HCT116 (cell line): Measurements from ENCODE around the gene HARBI1. TPM values are rescaled to one million over a fixed set of nuclear protein-coding genes. Genes with fewer than 3 reads are reported as not detected.

ENCODE experiments used
- ATAC-seq: fragments of 200-7000 bp; cut with Tn5 transposase; 2 replicates; pipeline ENCODE4 v1.9.1; 2020; ENCODE audit warnings: mild to moderate bottlenecking, moderate library complexity
- BruUV-seq: library from RNA; stranded (reverse); fragments of 400-500 nt; replicated peaks from 2 replicates; lab custom pipeline; 2021; lab: Mats Ljungman, UMichigan
- CTCF ChIA-PET: fragments of 300-600 bp; sonication (Branson Sonifier 250); formaldehyde crosslinking; loops from one replicate; lab custom pipeline; 2021; ENCODE audit warnings: antibody characterized with exemption; lab: Charles Lee
- POLR2A ChIA-PET: fragments of 300-600, 350-600 bp; sonication (Branson Sonifier 250); formaldehyde crosslinking; loops from one replicate; lab custom pipeline; 2021; ENCODE audit warnings: antibody characterized with exemption; lab: Charles Lee
- RAD21 ChIA-PET, 2 experiments: fragments of 300-600 bp; sonication (Branson Sonifier 250); formaldehyde crosslinking; loops; one replicate each; lab custom pipeline; 2023; ENCODE audit warnings: low total read pairs in 2 of 2; ENCODE audit not compliant: uncharacterized antibody in 2 of 2, unreplicated experiment in 2 of 2, low non-redundant PET in 1 of 2; lab: Charles Lee
- DNase-seq: peaks from one replicate; pipeline ENCODE4 v3.0.0-alpha.2; 2010; ENCODE audit warnings: low read depth, low spot score
- H2AFZ ChIP-seq: fragments of 200-600 bp; shearing (Covaris generic), sonication (generic); 2 replicates; pipeline ENCODE4 v1.6.1; 2017; ENCODE audit warnings: low read depth, mixed run types, mixed read lengths, antibody characterized with exemption, low read length; ENCODE audit not compliant: poor library complexity, severe bottlenecking
- H3K27ac ChIP-seq: 2 replicates; pipeline ENCODE4 v1.5.1; 2012; ENCODE audit warnings: low read depth, low read length
- H3K27me3 ChIP-seq: fragments of 200-600 bp; sonication (generic); 2 replicates; pipeline ENCODE4 v1.6.1; 2016; ENCODE audit warnings: mixed run types, low read length, mixed read lengths; ENCODE audit not compliant: insufficient read depth
- H3K36me3 ChIP-seq, 2 experiments: fragments of 200-500 bp in 1 of 2; fragments of 200-600 bp in 1 of 2; sonication (Bioruptor generic) in 1 of 2; sonication (generic) in 1 of 2; 2 replicates each; pipeline versions ENCODE4 v1.5.1 to v1.6.1; 2014 to 2016; ENCODE audit warnings: low read length in 2 of 2, inconsistent platforms in 1 of 2, mixed read lengths in 1 of 2, mixed run types in 1 of 2; ENCODE audit not compliant: insufficient read depth in 2 of 2, control insufficient read depth in 1 of 2
- H3K4me1 ChIP-seq, 2 experiments: fragments of 200-600 bp in 1 of 2; sonication (generic) in 1 of 2; 2 replicates each; pipeline versions ENCODE4 v1.5.1 to v1.6.1; 2012 to 2017; ENCODE audit warnings: low read length in 2 of 2, inconsistent platforms in 1 of 2, mild to moderate bottlenecking in 1 of 2, mixed read lengths in 1 of 2, mixed run types in 1 of 2, moderate library complexity in 1 of 2; ENCODE audit not compliant: insufficient read depth in 2 of 2, control insufficient read depth in 1 of 2
- H3K4me2 ChIP-seq: fragments of 200-600 bp; sonication (generic); 2 replicates; pipeline ENCODE4 v1.6.1; 2017; ENCODE audit warnings: mixed run types, low read length, mixed read lengths
- H3K4me3 ChIP-seq, 2 experiments: fragments of 200-600 bp in 1 of 2; sonication (generic) in 1 of 2; replicated peaks in 1 of 2; 2 replicates each; pipeline ENCODE4 v1.5.1; 2011 to 2016; ENCODE audit warnings: low read length in 2 of 2, control low read depth in 1 of 2, low read depth in 1 of 2, mild to moderate bottlenecking in 1 of 2, mixed read lengths in 1 of 2, mixed run types in 1 of 2
- H3K79me2 ChIP-seq: fragments of 200-600 bp; sonication (generic); 2 replicates; pipeline ENCODE4 v1.6.1; 2017; ENCODE audit warnings: mild to moderate bottlenecking, mixed run types, low read length, moderate library complexity, mixed read lengths; ENCODE audit not compliant: insufficient read depth
- H3K9ac ChIP-seq: fragments of 200-600 bp; sonication (generic); 2 replicates; pipeline ENCODE4 v1.6.1; 2016; ENCODE audit warnings: low read length, mixed read lengths
- H3K9me2 ChIP-seq: fragments of 200-600 bp; sonication (generic), shearing (Covaris generic); 2 replicates; pipeline ENCODE4 v1.6.1; 2017; ENCODE audit warnings: mixed run types, mild to moderate bottlenecking, moderate library complexity; ENCODE audit not compliant: insufficient read depth
- H3K9me3 ChIP-seq, 2 experiments: fragments of 200-500 bp in 1 of 2; fragments of 200-600 bp in 1 of 2; sonication (Bioruptor generic) in 1 of 2; sonication (generic) in 1 of 2; 2 replicates each; pipeline ENCODE4 v1.6.1; 2014 to 2017; ENCODE audit warnings: low read length in 2 of 2, mixed read lengths in 2 of 2, inconsistent platforms in 1 of 2, low read depth in 1 of 2, mild to moderate bottlenecking in 1 of 2, mixed run types in 1 of 2, moderate library complexity in 1 of 2; ENCODE audit not compliant: control insufficient read depth in 1 of 2, insufficient read depth in 1 of 2
- H4K20me1 ChIP-seq: fragments of 200-600 bp; sonication (generic), shearing (Covaris generic); 2 replicates; pipeline ENCODE4 v1.6.1; 2017; ENCODE audit warnings: mixed run types, mild to moderate bottlenecking, moderate library complexity; ENCODE audit not compliant: insufficient read depth
- CEBPB ChIP-seq: IDR thresholded peaks from 2 replicates; pipeline ENCODE4 v1.6.1; 2012; ENCODE audit warnings: low read depth
- CTCF ChIP-seq, 3 experiments: fragments of 200-600 bp in 1 of 3; sonication (generic) in 1 of 3; IDR thresholded peaks in 2 of 3; conservative IDR thresholded peaks in 1 of 3; 2 replicates each; pipeline ENCODE4 v1.5.1; 2012 to 2017; ENCODE audit warnings: low read depth in 2 of 3, low read length in 2 of 3, antibody characterized with exemption in 1 of 3, borderline replicate concordance in 1 of 3, control low read depth in 1 of 3, mild to moderate bottlenecking in 1 of 3, mixed read lengths in 1 of 3, mixed run types in 1 of 3, moderate library complexity in 1 of 3; ENCODE audit not compliant: insufficient read depth in 1 of 3
- EGR1 ChIP-seq: IDR thresholded peaks from 2 replicates; pipeline ENCODE4 v1.6.1; 2012; ENCODE audit warnings: low read depth
- EZH2 ChIP-seq: fragments of 200-600 bp; sonication (generic); IDR thresholded peaks from 2 replicates; pipeline ENCODE4 v1.6.1; 2017; ENCODE audit warnings: antibody characterized with exemption, mixed run types
- FOSL1 ChIP-seq: IDR thresholded peaks from 2 replicates; pipeline ENCODE4 v1.6.1; 2012; ENCODE audit warnings: low read depth
- JUND ChIP-seq: IDR thresholded peaks from 2 replicates; pipeline ENCODE4 v1.6.1; 2012
- POLR2A ChIP-seq: IDR thresholded peaks from 2 replicates; pipeline ENCODE4 v1.7.0; 2011; ENCODE audit warnings: borderline replicate concordance; ENCODE audit not compliant: insufficient read depth, insufficient read length; ENCODE audit errors: extremely low read depth
- POLR2AphosphoS5 ChIP-seq: IDR thresholded peaks from 2 replicates; pipeline ENCODE4 v1.6.1; 2011; ENCODE audit warnings: mild to moderate bottlenecking, low read depth, low read length, moderate library complexity
- SIN3A ChIP-seq: IDR thresholded peaks from 2 replicates; pipeline ENCODE4 v1.6.1; 2012; ENCODE audit warnings: low read depth
- SP1 ChIP-seq: IDR thresholded peaks from 2 replicates; pipeline ENCODE4 v1.6.1; 2012; ENCODE audit warnings: low read depth
- YY1 ChIP-seq: IDR thresholded peaks from 2 replicates; pipeline ENCODE4 v1.6.1; 2011; ENCODE audit warnings: low read length, low read depth, moderate library complexity, mild to moderate bottlenecking; ENCODE audit not compliant: insufficient replicate concordance; ENCODE audit errors: extremely low read depth
- ZFX ChIP-seq: fragments of 450-650 bp; IDR thresholded peaks from 2 replicates; pipeline ENCODE4 v1.6.1; 2017
- intact Hi-C: fragments of 100-400 bp; cut with micrococcal nuclease; formaldehyde crosslinking; loops from 2 replicates; pipeline ENCODE4 v1.10.0; 2022
- total RNA-seq: library from RNA; stranded (reverse); gene quantifications from one replicate; pipeline ENCODE4 v1.2.1, GENCODE V29; 2021; ENCODE audit not compliant: unreplicated experiment
- TF ChIP-seq, protein P1 (sequence below): IDR thresholded peaks from 2 replicates; pipeline ENCODE4 v1.6.1; 2012
- TF ChIP-seq, protein P2 (sequence below): IDR thresholded peaks from 2 replicates; pipeline ENCODE4 v1.6.1; 2012
- TF ChIP-seq, protein P3 (sequence below): IDR thresholded peaks from 2 replicates; pipeline ENCODE4 v1.6.1; 2011; ENCODE audit warnings: mild to moderate bottlenecking, low read length, moderate library complexity; ENCODE audit not compliant: insufficient replicate concordance; ENCODE audit errors: extremely low read depth
- TF ChIP-seq, protein P4 (sequence below): IDR thresholded peaks from 2 replicates; pipeline ENCODE4 v1.6.1; 2012; ENCODE audit warnings: low read depth

The HARBI1 gene
- total RNA-seq, 1 experiment from 2014 or later: 1.9 TPM

DNA sequence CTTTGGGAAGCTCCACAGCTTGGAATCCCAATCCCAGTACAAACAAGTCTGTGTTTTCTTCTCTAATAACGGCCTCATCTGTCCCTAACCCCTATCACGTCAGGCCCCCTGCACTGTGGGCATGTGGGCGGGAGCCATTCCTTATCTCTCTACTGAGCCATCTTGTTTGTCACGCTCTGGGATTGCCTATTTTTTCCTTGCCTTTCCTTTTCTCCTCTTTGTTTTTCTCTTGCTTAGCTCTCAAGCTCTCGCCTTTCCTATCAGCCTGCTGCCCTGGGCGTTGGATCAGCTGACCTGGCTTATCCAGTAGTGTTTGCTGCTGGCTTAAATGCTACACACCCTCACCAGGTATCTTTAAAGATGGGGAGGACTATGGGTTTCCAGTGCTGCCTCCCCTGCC, 47.6 kb upstream of the HARBI1 start:
- no peak overlapping the region for H3K4me2 ChIP-seq
- peaks cover 9 to 14% of the 10 kb centered on the region in 2 experiments; a peak in 3 of 4 replicates for H3K36me3 ChIP-seq
- H3K4me1 ChIP-seq: no peaks in the 10 kb centered on the region
- TF ChIP-seq SIN3A: no peak
- TF ChIP-seq FOSL1: no peak
- TF ChIP-seq, protein P1, sequence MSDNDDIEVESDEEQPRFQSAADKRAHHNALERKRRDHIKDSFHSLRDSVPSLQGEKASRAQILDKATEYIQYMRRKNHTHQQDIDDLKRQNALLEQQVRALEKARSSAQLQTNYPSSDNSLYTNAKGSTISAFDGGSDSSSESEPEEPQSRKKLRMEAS: no peak
- no peak for TF ChIP-seq POLR2A
- no peak for TF ChIP-seq ZFX
- TF ChIP-seq, protein P2, sequence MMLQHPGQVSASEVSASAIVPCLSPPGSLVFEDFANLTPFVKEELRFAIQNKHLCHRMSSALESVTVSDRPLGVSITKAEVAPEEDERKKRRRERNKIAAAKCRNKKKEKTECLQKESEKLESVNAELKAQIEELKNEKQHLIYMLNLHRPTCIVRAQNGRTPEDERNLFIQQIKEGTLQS: no peak
- TF ChIP-seq JUND: no peak
- TF ChIP-seq, protein P3, sequence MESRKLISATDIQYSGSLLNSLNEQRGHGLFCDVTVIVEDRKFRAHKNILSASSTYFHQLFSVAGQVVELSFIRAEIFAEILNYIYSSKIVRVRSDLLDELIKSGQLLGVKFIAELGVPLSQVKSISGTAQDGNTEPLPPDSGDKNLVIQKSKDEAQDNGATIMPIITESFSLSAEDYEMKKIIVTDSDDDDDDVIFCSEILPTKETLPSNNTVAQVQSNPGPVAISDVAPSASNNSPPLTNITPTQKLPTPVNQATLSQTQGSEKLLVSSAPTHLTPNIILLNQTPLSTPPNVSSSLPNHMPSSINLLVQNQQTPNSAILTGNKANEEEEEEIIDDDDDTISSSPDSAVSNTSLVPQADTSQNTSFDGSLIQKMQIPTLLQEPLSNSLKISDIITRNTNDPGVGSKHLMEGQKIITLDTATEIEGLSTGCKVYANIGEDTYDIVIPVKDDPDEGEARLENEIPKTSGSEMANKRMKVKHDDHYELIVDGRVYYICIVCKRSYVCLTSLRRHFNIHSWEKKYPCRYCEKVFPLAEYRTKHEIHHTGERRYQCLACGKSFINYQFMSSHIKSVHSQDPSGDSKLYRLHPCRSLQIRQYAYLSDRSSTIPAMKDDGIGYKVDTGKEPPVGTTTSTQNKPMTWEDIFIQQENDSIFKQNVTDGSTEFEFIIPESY: no peak
- no peak for TF ChIP-seq CTCF (IDR thresholded peaks at IDR 0.05 in 2 of 3, conservative IDR thresholded peaks at IDR 0.05 in 1 of 3; ENCODE audit: borderline replicate concordance in 1 of 3, insufficient read depth in 1 of 3, low read depth in 2 of 3, low read length in 2 of 3)
- TF ChIP-seq CEBPB: no peak
- TF ChIP-seq, protein P4, sequence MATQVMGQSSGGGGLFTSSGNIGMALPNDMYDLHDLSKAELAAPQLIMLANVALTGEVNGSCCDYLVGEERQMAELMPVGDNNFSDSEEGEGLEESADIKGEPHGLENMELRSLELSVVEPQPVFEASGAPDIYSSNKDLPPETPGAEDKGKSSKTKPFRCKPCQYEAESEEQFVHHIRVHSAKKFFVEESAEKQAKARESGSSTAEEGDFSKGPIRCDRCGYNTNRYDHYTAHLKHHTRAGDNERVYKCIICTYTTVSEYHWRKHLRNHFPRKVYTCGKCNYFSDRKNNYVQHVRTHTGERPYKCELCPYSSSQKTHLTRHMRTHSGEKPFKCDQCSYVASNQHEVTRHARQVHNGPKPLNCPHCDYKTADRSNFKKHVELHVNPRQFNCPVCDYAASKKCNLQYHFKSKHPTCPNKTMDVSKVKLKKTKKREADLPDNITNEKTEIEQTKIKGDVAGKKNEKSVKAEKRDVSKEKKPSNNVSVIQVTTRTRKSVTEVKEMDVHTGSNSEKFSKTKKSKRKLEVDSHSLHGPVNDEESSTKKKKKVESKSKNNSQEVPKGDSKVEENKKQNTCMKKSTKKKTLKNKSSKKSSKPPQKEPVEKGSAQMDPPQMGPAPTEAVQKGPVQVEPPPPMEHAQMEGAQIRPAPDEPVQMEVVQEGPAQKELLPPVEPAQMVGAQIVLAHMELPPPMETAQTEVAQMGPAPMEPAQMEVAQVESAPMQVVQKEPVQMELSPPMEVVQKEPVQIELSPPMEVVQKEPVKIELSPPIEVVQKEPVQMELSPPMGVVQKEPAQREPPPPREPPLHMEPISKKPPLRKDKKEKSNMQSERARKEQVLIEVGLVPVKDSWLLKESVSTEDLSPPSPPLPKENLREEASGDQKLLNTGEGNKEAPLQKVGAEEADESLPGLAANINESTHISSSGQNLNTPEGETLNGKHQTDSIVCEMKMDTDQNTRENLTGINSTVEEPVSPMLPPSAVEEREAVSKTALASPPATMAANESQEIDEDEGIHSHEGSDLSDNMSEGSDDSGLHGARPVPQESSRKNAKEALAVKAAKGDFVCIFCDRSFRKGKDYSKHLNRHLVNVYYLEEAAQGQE: no peak
- no peak for TF ChIP-seq POLR2AphosphoS5
- no peak for TF ChIP-seq SP1
- no peak for TF ChIP-seq YY1
- TF ChIP-seq EZH2: no peak
- TF ChIP-seq EGR1: no peak
- BruUV-seq: no TSS peak
- no peak overlapping the region for H3K27ac ChIP-seq
- H3K9ac ChIP-seq: no peak overlapping the region
- H4K20me1 ChIP-seq: no peaks in the 10 kb centered on the region
- ATAC-seq (no peak), DNase-seq (no peak)
- H3K9me3 ChIP-seq: no peaks in the 10 kb centered on the region
- no peak overlapping the region for H3K4me3 ChIP-seq
- CTCF ChIA-PET: no interaction called here
- intact Hi-C loops: loop anchor here (5.0 kb wide), 1 partner anchor 138 kb away; no protein-coding TSS in a partner anchor
- RAD21 ChIA-PET: no interaction called here
- H3K27me3 ChIP-seq: no peaks in the 10 kb centered on the region
- H2AFZ ChIP-seq: no peak overlapping the region
- no peaks in the 10 kb centered on the region for H3K9me2 ChIP-seq
- no peaks in the 10 kb centered on the region for H3K79me2 ChIP-seq
- POLR2A ChIA-PET: no interaction called here
